ENCODE measurements around the gene EPPIN. TPM values are rescaled to one million over a fixed set of nuclear protein-coding genes. Genes with fewer than 3 reads are reported as not detected.

EPPIN gene
- total and polyA plus RNA-seq, 12 donors: not detected

DNA sequence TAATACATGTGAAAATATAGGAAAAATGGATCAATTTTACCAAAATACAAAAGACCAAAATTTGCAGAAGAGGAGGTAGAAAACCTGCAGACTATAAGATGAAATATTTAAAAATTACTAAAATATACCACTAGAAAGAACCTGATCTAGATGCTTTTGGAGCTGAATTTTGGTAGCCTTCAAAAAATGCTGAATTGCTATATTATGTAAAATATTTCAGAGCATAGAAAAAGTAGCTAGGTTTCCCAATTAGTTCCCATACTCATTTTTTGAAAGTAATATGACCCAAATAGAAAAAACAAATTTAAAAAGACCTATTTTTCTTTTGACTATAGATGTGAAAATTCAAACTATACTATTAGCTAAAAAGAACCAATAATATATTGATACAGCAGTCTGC lies 3.6 kb upstream of the EPPIN start:
- Histone ChIP-seq H3K4me3 (no peak overlapping the region), H3K27me3 (peaks cover 0 to 39% (median 14%) of the 10 kb centered on the region in 7 donors), H3K27ac (no peak overlapping the region), H3K9me3 (peaks cover 0 to 8% (median 0%) of the 10 kb centered on the region in 11 donors), H3K36me3 (no peaks in the 10 kb centered on the region), H3K4me1 (no peaks in the 10 kb centered on the region)
- TF ChIP-seq, protein P1, sequence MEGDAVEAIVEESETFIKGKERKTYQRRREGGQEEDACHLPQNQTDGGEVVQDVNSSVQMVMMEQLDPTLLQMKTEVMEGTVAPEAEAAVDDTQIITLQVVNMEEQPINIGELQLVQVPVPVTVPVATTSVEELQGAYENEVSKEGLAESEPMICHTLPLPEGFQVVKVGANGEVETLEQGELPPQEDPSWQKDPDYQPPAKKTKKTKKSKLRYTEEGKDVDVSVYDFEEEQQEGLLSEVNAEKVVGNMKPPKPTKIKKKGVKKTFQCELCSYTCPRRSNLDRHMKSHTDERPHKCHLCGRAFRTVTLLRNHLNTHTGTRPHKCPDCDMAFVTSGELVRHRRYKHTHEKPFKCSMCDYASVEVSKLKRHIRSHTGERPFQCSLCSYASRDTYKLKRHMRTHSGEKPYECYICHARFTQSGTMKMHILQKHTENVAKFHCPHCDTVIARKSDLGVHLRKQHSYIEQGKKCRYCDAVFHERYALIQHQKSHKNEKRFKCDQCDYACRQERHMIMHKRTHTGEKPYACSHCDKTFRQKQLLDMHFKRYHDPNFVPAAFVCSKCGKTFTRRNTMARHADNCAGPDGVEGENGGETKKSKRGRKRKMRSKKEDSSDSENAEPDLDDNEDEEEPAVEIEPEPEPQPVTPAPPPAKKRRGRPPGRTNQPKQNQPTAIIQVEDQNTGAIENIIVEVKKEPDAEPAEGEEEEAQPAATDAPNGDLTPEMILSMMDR (IDR thresholded peaks at IDR 0.05): no peak
- DNase-seq: no peak
- no peak for ATAC-seq
- intact Hi-C loops (cut with DNase I): loop anchor here in 1 of 10 donors (10.0 kb wide), 1 partner anchor 894 kb away; no protein-coding TSS in a partner anchor

DNA sequence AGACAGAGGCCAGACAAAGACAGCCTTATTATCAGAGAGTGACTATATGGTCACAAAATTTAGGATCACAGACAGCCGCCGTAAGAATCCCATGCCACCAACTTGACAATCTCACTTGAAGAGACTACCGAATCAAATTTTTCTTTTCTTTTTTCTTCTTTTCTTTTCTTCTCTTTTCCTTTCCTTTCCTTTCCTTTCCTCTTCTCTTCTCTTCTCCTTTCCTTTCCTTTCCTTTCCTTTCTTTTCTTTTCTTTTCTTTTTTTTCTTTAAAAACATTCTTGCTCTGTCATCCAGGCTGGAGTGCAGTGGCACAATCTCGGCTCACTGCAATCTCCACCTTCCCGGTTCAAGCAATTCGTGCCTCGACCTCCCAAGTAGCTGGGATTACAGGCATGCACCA lies 1.2 kb upstream of the EPPIN start:
- DNase-seq (no peak), ATAC-seq (no peak)
- Histone ChIP-seq H3K4me1 (no peaks in the 10 kb centered on the region), H3K9me3 (peaks cover 0 to 8% (median 0%) of the 10 kb centered on the region in 11 donors), H3K36me3 (no peaks in the 10 kb centered on the region), H3K27me3 (peaks cover 0 to 36% (median 18%) of the 10 kb centered on the region in 7 donors), H3K4me3 (no peak overlapping the region), H3K27ac (no peak overlapping the region)
- TF ChIP-seq, protein P1 (IDR thresholded peaks at IDR 0.05): no peak
- 81 to 84% methylated on average over 7 of the region's 7 CpGs for WGBS, 2 donors
- intact Hi-C loops (cut with DNase I): loop anchor here in 3 of 10 donors (5.0 to 10.0 kb wide), 2 partner anchors 219 to 226 kb away; no protein-coding TSS in a partner anchor

DNA sequence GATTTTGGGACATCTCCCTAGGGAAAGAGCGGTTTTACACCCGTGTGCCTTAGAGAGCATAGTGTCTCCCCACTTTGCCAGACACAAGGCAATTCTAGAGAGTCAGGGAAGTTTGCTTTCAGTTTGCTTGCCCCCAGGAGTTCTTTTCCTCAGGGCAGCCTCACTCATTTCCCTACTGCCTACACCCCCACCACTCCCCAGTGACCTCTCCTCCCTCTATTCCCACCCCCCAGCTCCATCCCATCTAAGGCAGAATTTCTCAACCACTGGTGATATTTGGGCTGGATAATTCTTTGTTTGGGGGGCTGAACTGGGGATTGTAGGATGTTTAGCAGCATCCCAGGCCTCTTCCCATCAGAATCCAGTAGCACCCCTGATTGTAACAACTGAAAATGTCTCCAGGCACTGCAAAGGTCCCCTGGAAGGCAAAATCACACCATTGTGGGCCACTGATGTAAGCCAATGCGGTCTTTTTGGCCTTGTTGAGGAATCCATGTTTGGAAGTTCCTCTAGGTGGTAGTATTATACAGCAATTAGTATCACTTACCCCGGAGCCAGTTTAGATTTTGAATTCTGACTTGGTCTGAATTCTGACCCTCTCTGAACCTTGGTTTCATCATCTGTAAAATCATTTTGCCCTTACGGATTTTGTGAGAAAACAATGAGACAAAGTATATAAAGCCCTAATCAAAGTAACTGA lies 1.3 kb downstream of the EPPIN start:
- Histone ChIP-seq H3K9me3 (peaks cover 0 to 4% (median 0%) of the 10 kb centered on the region in 11 donors), H3K4me1 (no peaks in the 10 kb centered on the region), H3K36me3 (no peaks in the 10 kb centered on the region), H3K27me3 (peaks cover 0 to 47% (median 23%) of the 10 kb centered on the region in 7 donors), H3K27ac (no peak overlapping the region), H3K4me3 (no peak overlapping the region)
- DNase-seq (no peak), ATAC-seq (no peak)
- intact Hi-C loops (cut with DNase I): loop anchor here in 3 of 10 donors (5.0 to 10.0 kb wide), 2 partner anchors 221 to 229 kb away; no protein-coding TSS in a partner anchor
- TF ChIP-seq, protein P1 (IDR thresholded peaks at IDR 0.05): peak in 6 of 9 donors; percentile 24 to 48 (median 32)
- WGBS, 2 donors: 11 to 23% methylated on average over 5 of the region's 5 CpGs

DNA sequence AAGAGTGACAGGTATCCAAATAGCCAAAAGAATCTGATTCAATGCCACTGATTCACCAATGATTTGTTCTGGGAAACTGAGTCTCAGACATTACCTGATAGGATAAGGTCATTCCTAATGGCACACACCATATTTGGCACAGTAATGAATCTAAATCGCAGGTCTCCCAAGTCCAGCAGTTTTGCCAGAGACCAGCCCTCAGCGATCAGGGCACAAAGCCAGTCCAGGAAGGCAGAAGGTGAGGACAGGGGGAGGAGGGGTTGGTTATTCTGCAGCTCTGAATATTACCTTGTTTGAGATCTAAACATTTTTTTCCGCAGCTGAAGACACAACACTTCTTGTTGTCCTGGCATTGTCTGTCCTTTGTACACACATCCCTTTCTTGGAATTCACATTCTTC lies 1.9 kb downstream of the EPPIN start:
- 73 to 82% methylated on average over 3 of the region's 3 CpGs for WGBS, 2 donors
- H3K4me3 ChIP-seq: no peak overlapping the region
- no peak overlapping the region for H3K27ac ChIP-seq
- no peaks in the 10 kb centered on the region for H3K9me3 ChIP-seq
- ATAC-seq: no peak
- TF ChIP-seq, protein P1 (IDR thresholded peaks at IDR 0.05): no peak
- H3K4me1 ChIP-seq: no peaks in the 10 kb centered on the region
- no peak for DNase-seq
- peaks cover 0 to 51% (median 24%) of the 10 kb centered on the region in 7 donors for H3K27me3 ChIP-seq
- no peaks in the 10 kb centered on the region for H3K36me3 ChIP-seq
- intact Hi-C loops (cut with DNase I): loop anchor here in 3 of 10 donors (5.0 to 10.0 kb wide), 2 partner anchors 222 to 229 kb away; no protein-coding TSS in a partner anchor

Data from heart right ventricle (tissue), 16 donors.